WTC11 (cell line): ENCODE measurements around the gene STOX2. TPM values are rescaled to one million over a fixed set of nuclear protein-coding genes. Genes with fewer than 3 reads are reported as not detected.

Experiments used
- ESRRA ChIP-seq: sonication (generic); formaldehyde crosslinking; IDR thresholded peaks from 2 replicates; pipeline ENCODE4 v1.8.1; 2022; ENCODE audit warnings: mild to moderate bottlenecking, missing genetic modification reagents, borderline replicate concordance
- FOXJ3 ChIP-seq: sonication (generic); formaldehyde crosslinking; IDR thresholded peaks from 2 replicates; pipeline ENCODE4 v1.9.0; 2021; ENCODE audit warnings: missing genetic modification reagents, mild to moderate bottlenecking, borderline replicate concordance
- FOXP1 ChIP-seq: sonication (generic); formaldehyde crosslinking; IDR thresholded peaks from 2 replicates; pipeline ENCODE4 v1.8.0; 2022; ENCODE audit warnings: missing genetic modification reagents, mild to moderate bottlenecking, moderate library complexity, borderline replicate concordance
- GABPB1 ChIP-seq: sonication (generic); formaldehyde crosslinking; IDR thresholded peaks from 2 replicates; pipeline ENCODE4 v1.8.1; 2023; ENCODE audit warnings: mild to moderate bottlenecking, missing genetic modification reagents
- HMGA2 ChIP-seq: fragments of 250-450 bp; sonication (Bioruptor Pico); IDR thresholded peaks from 2 replicates; pipeline ENCODE4 v1.4.0; 2021; ENCODE audit warnings: mild to moderate bottlenecking, moderate library complexity
- JAZF1 ChIP-seq: fragments of 250-450 bp; sonication (Bioruptor Pico); IDR thresholded peaks from 2 replicates; pipeline ENCODE4 v1.9.0; 2021; ENCODE audit warnings: moderate library complexity, mild to moderate bottlenecking, inconsistent platforms
- KAT7 ChIP-seq: sonication (generic); formaldehyde crosslinking; IDR thresholded peaks from 2 replicates; pipeline ENCODE4 v1.8.1; 2023; ENCODE audit warnings: missing genetic modification reagents, mild to moderate bottlenecking, borderline replicate concordance
- NR1H2 ChIP-seq: sonication (generic); formaldehyde crosslinking; IDR thresholded peaks from 2 replicates; pipeline ENCODE4 v1.9.0; 2021; ENCODE audit warnings: mild to moderate bottlenecking, moderate library complexity, missing genetic modification reagents
- RORB ChIP-seq: fragments of 250-450 bp; sonication (Bioruptor Pico); IDR thresholded peaks from 2 replicates; pipeline ENCODE4 v1.9.0; 2021; ENCODE audit warnings: mild to moderate bottlenecking
- TEAD1 ChIP-seq: sonication (generic); formaldehyde crosslinking; IDR thresholded peaks from 2 replicates; pipeline ENCODE4 v1.8.0; 2022; ENCODE audit warnings: mild to moderate bottlenecking, missing genetic modification reagents
- TP53 ChIP-seq: sonication (generic); formaldehyde crosslinking; IDR thresholded peaks from 2 replicates; pipeline ENCODE4 v1.8.1; 2023; ENCODE audit warnings: mild to moderate bottlenecking, missing genetic modification reagents
- ZNF263 ChIP-seq: sonication (generic); formaldehyde crosslinking; IDR thresholded peaks from 2 replicates; pipeline ENCODE4 v1.8.1; 2022; ENCODE audit warnings: low read depth, mild to moderate bottlenecking, moderate library complexity, missing genetic modification reagents
- ZNF396 ChIP-seq: fragments of 250-450 bp; sonication (Bioruptor Pico); IDR thresholded peaks from 2 replicates; pipeline ENCODE4 v1.8.0; 2021; ENCODE audit warnings: mild to moderate bottlenecking, moderate library complexity, borderline replicate concordance
- total RNA-seq: library from RNA; stranded (reverse); gene quantifications from 3 replicates; pipeline ENCODE4 v1.2.3, GENCODE V29; 2021
- TF ChIP-seq, protein P1 (sequence below): sonication (generic); formaldehyde crosslinking; conservative IDR thresholded peaks from 2 replicates; pipeline ENCODE4 v1.8.1; 2022; ENCODE audit warnings: mild to moderate bottlenecking, missing genetic modification reagents
- TF ChIP-seq, protein P2 (sequence below): sonication (generic); formaldehyde crosslinking; IDR thresholded peaks from 2 replicates; pipeline ENCODE4 v1.8.0; 2022; ENCODE audit warnings: mild to moderate bottlenecking, missing genetic modification reagents
- TF ChIP-seq, protein P3 (sequence below): sonication (generic); formaldehyde crosslinking; IDR thresholded peaks from 2 replicates; pipeline ENCODE4 v1.8.0; 2022; ENCODE audit warnings: mild to moderate bottlenecking, missing genetic modification reagents
- TF ChIP-seq, protein P4 (sequence below): sonication (generic); formaldehyde crosslinking; IDR thresholded peaks from 2 replicates; pipeline ENCODE4 v1.8.1; 2022; ENCODE audit warnings: low read depth, missing genetic modification reagents, borderline replicate concordance
- TF ChIP-seq, protein P5 (sequence below): fragments of 250-450 bp; sonication (Bioruptor Pico); conservative IDR thresholded peaks from 2 replicates; pipeline ENCODE4 v1.9.0; 2021; ENCODE audit warnings: mild to moderate bottlenecking
- TF ChIP-seq, protein P6 (sequence below): sonication (generic); formaldehyde crosslinking; IDR thresholded peaks from 2 replicates; pipeline ENCODE4 v1.8.0; 2023; ENCODE audit warnings: missing genetic modification reagents, mild to moderate bottlenecking, borderline replicate concordance
- TF ChIP-seq, protein P7 (sequence below): sonication (generic); formaldehyde crosslinking; IDR thresholded peaks from 2 replicates; pipeline ENCODE4 v1.8.1; 2023; ENCODE audit warnings: mild to moderate bottlenecking, missing genetic modification reagents, borderline replicate concordance
- TF ChIP-seq, protein P8 (sequence below): sonication (generic); formaldehyde crosslinking; conservative IDR thresholded peaks from 2 replicates; pipeline ENCODE4 v1.8.1; 2023; ENCODE audit warnings: mild to moderate bottlenecking, low read depth, missing genetic modification reagents, moderate library complexity

STOX2 gene
- total RNA-seq, 1 experiment from 2014 or later: 31.6 TPM

DNA sequence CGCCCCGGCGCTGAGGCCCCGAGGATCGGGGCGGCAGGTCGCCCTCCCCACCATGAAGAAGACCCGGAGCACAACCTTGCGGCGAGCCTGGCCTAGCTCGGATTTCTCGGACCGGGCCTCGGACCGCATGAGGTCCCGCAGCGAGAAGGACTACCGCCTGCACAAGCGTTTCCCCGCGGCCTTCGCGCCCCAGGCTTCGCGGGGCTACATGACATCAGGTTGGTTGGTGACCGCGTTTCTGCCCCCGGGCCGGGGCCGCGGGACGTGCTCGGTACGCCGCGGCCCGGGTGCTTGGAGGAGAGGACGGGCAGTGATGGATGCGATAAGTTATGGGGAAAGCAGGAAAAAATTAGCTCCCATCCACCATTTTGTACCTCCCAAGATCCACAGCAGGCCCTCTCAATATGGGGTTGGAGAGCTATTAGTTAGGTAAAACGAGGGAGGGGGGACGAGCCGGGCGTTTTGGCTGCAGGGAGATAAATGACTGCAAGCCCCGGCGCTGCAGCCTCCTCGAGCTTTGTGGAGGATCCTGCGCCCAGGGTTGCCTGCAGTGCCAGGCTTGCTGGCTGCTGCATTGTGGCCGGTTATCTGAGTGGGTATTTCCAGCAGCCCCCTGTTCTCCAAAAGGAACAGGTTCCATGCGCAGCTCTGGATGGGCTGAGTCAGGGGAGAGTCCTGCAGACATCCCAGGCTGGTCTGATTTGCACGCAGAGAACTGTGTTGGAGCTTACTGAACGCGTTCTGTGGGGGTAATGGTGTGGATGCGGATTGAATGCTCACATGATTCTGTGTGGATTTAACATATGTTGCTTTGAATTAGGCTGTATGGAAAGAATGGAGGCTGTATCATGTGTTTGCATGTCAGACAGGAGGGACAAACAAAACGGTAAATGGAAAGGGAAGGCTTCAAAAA, 1.9 kb downstream of the STOX2 start (continued):
- no peak for TF ChIP-seq FOXP1 (CRISPR knock-in tag)
- TF ChIP-seq, protein P1, sequence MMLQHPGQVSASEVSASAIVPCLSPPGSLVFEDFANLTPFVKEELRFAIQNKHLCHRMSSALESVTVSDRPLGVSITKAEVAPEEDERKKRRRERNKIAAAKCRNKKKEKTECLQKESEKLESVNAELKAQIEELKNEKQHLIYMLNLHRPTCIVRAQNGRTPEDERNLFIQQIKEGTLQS (CRISPR knock-in tag): no peak
- TF ChIP-seq, protein P2, sequence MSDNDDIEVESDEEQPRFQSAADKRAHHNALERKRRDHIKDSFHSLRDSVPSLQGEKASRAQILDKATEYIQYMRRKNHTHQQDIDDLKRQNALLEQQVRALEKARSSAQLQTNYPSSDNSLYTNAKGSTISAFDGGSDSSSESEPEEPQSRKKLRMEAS (CRISPR knock-in tag): peak; percentile 46; the same call in 1 of the 2 replicates
- TF ChIP-seq FOXJ3 (CRISPR knock-in tag): no peak
- TF ChIP-seq, protein P3, sequence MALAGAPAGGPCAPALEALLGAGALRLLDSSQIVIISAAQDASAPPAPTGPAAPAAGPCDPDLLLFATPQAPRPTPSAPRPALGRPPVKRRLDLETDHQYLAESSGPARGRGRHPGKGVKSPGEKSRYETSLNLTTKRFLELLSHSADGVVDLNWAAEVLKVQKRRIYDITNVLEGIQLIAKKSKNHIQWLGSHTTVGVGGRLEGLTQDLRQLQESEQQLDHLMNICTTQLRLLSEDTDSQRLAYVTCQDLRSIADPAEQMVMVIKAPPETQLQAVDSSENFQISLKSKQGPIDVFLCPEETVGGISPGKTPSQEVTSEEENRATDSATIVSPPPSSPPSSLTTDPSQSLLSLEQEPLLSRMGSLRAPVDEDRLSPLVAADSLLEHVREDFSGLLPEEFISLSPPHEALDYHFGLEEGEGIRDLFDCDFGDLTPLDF (CRISPR knock-in tag): no peak
- TF ChIP-seq, protein P4, sequence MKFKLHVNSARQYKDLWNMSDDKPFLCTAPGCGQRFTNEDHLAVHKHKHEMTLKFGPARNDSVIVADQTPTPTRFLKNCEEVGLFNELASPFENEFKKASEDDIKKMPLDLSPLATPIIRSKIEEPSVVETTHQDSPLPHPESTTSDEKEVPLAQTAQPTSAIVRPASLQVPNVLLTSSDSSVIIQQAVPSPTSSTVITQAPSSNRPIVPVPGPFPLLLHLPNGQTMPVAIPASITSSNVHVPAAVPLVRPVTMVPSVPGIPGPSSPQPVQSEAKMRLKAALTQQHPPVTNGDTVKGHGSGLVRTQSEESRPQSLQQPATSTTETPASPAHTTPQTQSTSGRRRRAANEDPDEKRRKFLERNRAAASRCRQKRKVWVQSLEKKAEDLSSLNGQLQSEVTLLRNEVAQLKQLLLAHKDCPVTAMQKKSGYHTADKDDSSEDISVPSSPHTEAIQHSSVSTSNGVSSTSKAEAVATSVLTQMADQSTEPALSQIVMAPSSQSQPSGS (CRISPR knock-in tag): no peak
- TF ChIP-seq, protein P5, sequence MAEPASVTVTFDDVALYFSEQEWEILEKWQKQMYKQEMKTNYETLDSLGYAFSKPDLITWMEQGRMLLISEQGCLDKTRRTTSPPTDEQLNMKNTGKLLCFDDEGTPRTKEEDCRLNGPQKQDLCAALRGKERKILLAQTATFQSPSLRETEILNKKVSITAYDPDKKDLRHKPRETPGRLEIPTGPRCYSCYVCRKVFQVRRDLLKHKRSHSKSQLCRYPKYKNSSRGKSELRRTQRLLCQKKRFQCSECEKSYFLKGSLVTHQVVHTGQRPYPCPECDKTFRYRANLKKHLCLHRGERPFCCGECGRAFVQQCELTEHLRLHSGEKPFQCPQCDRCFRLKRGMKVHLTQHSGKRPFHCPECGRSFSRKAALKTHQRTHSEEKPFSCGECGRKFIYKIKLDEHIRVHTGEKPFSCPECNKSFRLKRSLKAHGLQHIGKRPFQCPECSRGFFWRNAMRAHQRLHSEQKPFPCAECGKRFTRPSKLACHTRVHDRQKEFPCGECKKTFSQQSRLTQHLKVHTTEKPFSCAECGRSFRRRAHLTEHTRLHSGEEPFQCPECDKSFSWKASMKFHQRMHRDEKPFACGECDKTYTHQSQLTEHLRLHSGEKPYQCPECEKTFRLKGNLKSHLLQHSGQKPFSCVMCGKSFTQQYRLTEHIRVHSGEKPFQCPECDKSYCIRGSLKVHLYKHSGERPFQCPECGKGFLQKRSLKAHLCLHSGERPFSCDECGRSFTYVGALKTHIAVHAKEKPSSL (CRISPR knock-in tag): no peak
- no peak for TF ChIP-seq JAZF1
- TF ChIP-seq, protein P6, sequence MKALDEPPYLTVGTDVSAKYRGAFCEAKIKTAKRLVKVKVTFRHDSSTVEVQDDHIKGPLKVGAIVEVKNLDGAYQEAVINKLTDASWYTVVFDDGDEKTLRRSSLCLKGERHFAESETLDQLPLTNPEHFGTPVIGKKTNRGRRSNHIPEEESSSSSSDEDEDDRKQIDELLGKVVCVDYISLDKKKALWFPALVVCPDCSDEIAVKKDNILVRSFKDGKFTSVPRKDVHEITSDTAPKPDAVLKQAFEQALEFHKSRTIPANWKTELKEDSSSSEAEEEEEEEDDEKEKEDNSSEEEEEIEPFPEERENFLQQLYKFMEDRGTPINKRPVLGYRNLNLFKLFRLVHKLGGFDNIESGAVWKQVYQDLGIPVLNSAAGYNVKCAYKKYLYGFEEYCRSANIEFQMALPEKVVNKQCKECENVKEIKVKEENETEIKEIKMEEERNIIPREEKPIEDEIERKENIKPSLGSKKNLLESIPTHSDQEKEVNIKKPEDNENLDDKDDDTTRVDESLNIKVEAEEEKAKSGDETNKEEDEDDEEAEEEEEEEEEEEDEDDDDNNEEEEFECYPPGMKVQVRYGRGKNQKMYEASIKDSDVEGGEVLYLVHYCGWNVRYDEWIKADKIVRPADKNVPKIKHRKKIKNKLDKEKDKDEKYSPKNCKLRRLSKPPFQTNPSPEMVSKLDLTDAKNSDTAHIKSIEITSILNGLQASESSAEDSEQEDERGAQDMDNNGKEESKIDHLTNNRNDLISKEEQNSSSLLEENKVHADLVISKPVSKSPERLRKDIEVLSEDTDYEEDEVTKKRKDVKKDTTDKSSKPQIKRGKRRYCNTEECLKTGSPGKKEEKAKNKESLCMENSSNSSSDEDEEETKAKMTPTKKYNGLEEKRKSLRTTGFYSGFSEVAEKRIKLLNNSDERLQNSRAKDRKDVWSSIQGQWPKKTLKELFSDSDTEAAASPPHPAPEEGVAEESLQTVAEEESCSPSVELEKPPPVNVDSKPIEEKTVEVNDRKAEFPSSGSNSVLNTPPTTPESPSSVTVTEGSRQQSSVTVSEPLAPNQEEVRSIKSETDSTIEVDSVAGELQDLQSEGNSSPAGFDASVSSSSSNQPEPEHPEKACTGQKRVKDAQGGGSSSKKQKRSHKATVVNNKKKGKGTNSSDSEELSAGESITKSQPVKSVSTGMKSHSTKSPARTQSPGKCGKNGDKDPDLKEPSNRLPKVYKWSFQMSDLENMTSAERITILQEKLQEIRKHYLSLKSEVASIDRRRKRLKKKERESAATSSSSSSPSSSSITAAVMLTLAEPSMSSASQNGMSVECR: peak; percentile 66; the same call in 1 of the 2 replicates
- no peak for TF ChIP-seq ZNF396 (CRISPR knock-in tag)
- no peak for TF ChIP-seq RORB
- TF ChIP-seq TP53 (CRISPR knock-in tag): no peak
- no peak for TF ChIP-seq ZNF263
- TF ChIP-seq ESRRA: no peak
- TF ChIP-seq, protein P7, sequence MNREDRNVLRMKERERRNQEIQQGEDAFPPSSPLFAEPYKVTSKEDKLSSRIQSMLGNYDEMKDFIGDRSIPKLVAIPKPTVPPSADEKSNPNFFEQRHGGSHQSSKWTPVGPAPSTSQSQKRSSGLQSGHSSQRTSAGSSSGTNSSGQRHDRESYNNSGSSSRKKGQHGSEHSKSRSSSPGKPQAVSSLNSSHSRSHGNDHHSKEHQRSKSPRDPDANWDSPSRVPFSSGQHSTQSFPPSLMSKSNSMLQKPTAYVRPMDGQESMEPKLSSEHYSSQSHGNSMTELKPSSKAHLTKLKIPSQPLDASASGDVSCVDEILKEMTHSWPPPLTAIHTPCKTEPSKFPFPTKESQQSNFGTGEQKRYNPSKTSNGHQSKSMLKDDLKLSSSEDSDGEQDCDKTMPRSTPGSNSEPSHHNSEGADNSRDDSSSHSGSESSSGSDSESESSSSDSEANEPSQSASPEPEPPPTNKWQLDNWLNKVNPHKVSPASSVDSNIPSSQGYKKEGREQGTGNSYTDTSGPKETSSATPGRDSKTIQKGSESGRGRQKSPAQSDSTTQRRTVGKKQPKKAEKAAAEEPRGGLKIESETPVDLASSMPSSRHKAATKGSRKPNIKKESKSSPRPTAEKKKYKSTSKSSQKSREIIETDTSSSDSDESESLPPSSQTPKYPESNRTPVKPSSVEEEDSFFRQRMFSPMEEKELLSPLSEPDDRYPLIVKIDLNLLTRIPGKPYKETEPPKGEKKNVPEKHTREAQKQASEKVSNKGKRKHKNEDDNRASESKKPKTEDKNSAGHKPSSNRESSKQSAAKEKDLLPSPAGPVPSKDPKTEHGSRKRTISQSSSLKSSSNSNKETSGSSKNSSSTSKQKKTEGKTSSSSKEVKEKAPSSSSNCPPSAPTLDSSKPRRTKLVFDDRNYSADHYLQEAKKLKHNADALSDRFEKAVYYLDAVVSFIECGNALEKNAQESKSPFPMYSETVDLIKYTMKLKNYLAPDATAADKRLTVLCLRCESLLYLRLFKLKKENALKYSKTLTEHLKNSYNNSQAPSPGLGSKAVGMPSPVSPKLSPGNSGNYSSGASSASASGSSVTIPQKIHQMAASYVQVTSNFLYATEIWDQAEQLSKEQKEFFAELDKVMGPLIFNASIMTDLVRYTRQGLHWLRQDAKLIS (CRISPR knock-in tag): no peak
- no peak for TF ChIP-seq GABPB1 (CRISPR knock-in tag)
- 0 out of 2 replicates have a peak, but pooled peaks have one; percentile 65 for TF ChIP-seq KAT7
- TF ChIP-seq, protein P8, sequence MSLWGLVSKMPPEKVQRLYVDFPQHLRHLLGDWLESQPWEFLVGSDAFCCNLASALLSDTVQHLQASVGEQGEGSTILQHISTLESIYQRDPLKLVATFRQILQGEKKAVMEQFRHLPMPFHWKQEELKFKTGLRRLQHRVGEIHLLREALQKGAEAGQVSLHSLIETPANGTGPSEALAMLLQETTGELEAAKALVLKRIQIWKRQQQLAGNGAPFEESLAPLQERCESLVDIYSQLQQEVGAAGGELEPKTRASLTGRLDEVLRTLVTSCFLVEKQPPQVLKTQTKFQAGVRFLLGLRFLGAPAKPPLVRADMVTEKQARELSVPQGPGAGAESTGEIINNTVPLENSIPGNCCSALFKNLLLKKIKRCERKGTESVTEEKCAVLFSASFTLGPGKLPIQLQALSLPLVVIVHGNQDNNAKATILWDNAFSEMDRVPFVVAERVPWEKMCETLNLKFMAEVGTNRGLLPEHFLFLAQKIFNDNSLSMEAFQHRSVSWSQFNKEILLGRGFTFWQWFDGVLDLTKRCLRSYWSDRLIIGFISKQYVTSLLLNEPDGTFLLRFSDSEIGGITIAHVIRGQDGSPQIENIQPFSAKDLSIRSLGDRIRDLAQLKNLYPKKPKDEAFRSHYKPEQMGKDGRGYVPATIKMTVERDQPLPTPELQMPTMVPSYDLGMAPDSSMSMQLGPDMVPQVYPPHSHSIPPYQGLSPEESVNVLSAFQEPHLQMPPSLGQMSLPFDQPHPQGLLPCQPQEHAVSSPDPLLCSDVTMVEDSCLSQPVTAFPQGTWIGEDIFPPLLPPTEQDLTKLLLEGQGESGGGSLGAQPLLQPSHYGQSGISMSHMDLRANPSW (CRISPR knock-in tag): no peak
- TF ChIP-seq NR1H2 (CRISPR knock-in tag): no peak
- no peak for TF ChIP-seq HMGA2 (CRISPR knock-in tag)
- no peak for TF ChIP-seq TEAD1 (CRISPR knock-in tag)
